Measurements from ENCODE around the gene GLRX.

GRCh38 chr5:95852567-95852966, 30.0 kb upstream of the GLRX start:
- no peak for TF ChIP-seq POLR2A (IDR thresholded peaks at IDR 0.05; ENCODE audit: low read depth)
- TF ChIP-seq CTCF (IDR thresholded peaks at IDR 0.05), result no peak
- no peak for TF ChIP-seq EP300 (IDR thresholded peaks at IDR 0.05)

Measured in esophagus muscularis mucosa (tissue), 4 donors.